Medulla oblongata (tissue), 1 donor: ENCODE data around the gene RNF7.
"Not testable (repeated sequence)": the region's sequence is repeated elsewhere in the genome, so short reads cannot be mapped to it uniquely, and the experiment has no call there.

Source experiments
- DNase-seq: peaks from one replicate; pipeline ENCODE4 v3.0.0-alpha.2; 2015; ENCODE audit errors: extremely low spot score

The RNF7 gene

DNA sequence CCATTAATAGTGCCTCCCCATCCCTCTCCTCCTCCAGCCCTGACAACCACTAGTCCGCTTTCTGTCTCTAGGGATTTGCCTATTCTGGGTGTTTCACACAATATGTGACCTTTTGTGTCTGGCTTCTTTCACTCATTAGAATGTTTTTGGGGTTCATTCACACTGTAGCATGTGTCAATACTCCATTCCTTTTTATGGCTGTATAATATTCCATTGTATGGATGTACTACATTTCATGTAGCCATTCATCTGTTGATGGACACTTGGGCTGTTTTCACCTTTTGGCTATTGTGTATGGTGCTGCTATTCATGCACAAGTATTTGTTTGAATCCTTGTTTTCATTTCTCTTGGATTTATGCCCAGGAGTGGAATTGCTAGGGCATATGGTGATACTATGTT is 41.6 kb downstream of the RNF7 start:
- DNase-seq = no peak

- no peak for DNase-seq
These were observed 44.4 kb downstream of the RNF7 start for GRCh38 chr3:141782386-141782932.

GRCh38 chr3:141783632-141784031 is 45.5 kb downstream of the RNF7 start:
- no peak for DNase-seq

GRCh38 chr3:141784096-141784495 is 46.0 kb downstream of the RNF7 start:
- DNase-seq = no peak

DNA sequence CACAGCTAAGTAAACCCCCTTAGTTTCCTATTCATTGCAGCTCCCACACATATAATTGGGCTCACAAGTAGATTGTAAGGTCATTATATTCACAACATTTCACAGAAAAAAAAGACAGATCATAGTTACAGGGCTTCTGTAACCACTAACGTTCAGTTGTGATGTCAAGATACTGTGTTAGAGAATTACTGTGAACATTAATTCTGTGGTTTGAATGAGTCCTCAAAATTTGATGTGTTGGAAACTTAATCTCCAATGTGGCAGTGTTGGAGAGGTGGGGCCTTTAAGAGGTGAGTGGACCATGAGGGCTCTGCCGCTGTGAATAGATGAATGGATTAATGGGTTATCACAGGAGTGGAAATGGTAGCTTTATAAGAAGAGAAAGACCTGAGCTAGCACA is 46.4 kb downstream of the RNF7 start:
- no peak for DNase-seq

DNA sequence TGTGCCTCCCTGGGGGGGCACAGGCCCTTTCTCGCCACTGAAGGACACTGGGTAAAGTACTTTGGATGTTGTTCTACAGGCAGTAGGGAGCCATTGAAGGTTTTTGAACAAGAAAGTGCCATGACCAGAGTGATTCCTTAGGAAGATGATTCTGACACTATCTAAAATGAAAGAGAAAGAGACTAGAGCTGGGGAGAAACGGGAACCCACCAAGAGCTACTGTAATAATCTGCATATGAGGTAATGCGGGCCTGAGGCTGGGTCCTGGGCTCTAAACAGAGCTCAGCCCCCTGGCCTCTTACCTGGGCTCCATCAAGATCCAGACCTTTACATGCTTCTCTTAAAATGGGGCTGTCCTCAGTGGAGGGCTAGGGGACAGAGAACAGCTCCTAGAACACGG is 50.1 kb downstream of the RNF7 start:
- DNase-seq = no peak

DNA sequence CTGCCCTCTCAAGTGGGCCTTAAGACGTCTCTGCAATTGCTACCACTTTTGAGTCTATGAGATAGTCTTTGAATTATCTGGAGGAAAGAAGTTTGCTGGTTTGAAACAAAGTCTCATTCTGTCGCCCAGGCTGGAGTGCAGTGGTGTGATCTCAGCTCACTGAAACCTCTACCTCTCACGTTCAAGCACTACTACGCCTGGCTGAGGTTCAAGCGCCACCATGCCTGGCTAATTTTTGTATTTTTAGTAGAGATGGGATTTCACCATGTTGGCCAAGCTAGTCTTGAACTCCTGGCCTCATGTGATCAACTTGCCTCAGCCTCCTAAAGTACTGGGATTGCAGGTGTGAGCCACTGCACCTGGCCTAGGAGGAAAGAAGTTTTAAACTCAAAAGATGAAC is 50.7 kb downstream of the RNF7 start:
- DNase-seq = not testable (repeated sequence)

DNA sequence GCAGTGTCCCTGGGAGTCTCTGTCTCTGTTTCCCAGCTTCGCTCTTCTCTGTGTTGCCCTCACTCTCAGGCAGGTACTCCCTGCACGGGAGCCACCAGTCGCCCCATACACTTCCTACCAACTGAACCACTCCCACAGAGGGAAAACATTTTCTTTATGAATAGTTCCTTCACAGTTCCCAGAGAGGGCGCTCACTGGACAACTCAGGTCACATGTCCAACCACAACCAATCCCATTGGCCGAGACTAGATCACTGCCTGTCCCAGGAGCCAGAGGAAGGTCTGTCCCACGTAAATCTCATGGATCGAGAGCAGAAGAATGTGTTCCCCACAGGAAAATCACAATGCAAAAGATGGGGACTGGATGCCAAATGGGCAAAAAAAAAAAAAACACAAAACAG is 51.2 kb downstream of the RNF7 start:
- DNase-seq = no peak

DNA sequence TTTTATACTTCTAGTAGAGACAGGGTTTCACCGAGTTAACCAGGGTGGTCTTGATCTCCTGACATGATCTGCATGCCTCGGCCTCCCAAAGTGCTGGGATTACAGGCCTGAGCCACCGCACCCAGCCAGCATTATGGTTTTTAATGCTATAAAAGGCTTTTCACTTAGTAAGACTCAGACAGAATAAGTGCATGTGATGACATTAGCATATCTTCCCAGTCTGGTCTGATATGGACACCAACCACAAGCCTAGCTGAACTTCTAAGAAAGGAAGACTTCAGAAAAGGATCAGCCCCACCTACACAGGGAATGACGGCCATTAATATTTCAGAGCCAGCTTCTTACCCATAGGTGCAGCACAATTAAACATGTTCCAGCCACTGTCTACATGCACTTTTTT is 52.1 kb downstream of the RNF7 start:
- no peak for DNase-seq

GRCh38 chr3:141792495-141792894 is 54.4 kb downstream of the RNF7 start:
- DNase-seq = no peak

- DNase-seq = no peak
These were observed 55.6 kb downstream of the RNF7 start for GRCh38 chr3:141793476-141794260.

- DNase-seq = peak; percentile 52
These were observed 57.2 kb downstream of the RNF7 start for GRCh38 chr3:141795276-141795675.

DNA sequence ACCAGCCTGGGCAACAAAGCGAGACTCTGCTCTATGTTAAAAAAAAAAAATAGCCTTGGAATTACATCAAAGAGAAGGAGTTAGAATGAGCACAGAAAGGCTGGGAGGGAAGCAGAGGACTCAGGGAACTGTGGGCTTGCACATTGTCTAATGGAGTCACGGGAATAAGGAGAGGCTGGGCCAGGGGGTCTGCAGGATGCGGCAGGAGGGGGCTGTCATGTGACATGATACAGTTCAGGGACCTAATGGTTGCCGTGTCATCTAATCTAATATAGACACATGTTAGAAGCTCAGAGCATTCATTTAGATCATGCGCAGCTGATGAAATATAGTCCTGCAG is 57.6 kb downstream of the RNF7 start:
- no peak for DNase-seq

GRCh38 chr3:141796081-141796888 is 58.2 kb downstream of the RNF7 start:
- peak; percentile 46 for DNase-seq
